ENCODE results near the gene PRSS50. TPM values are rescaled to one million over a fixed set of nuclear protein-coding genes. Genes with fewer than 3 reads are reported as not detected.

PRSS50 gene
- total RNA-seq, 1 experiment from 2014 or later, result not detected

- DNase-seq (ENCODE audit: low spot score), result no peak
- ChIA-PET CTCF (no interaction called here), POLR2A (ENCODE audit: low non-redundant PET) (no interaction called here)
- no peaks in the 10 kb centered on the region for H3K27me3 ChIP-seq (replicated peaks; ENCODE audit: insufficient read depth, low read depth, low read length, poor library complexity)
- H3K36me3 ChIP-seq (ENCODE audit: insufficient read depth, low read length, poor library complexity, severe bottlenecking), result no peaks in the 10 kb centered on the region
- no TSS peak for BruUV-seq (replicated peaks)
- intact Hi-C loops (cut with micrococcal nuclease; ENCODE audit: unreplicated experiment), result no loop called here
- no peaks in the 10 kb centered on the region for H3K9me3 ChIP-seq (ENCODE audit: low read depth, low read length, poor library complexity, severe bottlenecking)
- H3K4me1 ChIP-seq (ENCODE audit: insufficient read depth, low read length, poor library complexity, severe bottlenecking), result no peaks in the 10 kb centered on the region
- TF ChIP-seq CTCF (conservative IDR thresholded peaks at IDR 0.05; ENCODE audit: low read depth, low read length) (no peak), EZH2 (IDR thresholded peaks at IDR 0.05; ENCODE audit: borderline replicate concordance, low read depth, low read length, poor library complexity, severe bottlenecking) (no peak)
- no peak overlapping the region for H3K4me3 ChIP-seq (ENCODE audit: low read depth, low read length, poor library complexity, severe bottlenecking)
- H3K27ac ChIP-seq (ENCODE audit: low read depth, low read length, poor library complexity, severe bottlenecking), result no peak overlapping the region
Observed at GRCh38 chr3:46679681-46680080, 38.0 kb downstream of the PRSS50 start.

- BruUV-seq (replicated peaks), result no TSS peak
- no peak overlapping the region for H3K27ac ChIP-seq (ENCODE audit: low read depth, low read length, poor library complexity, severe bottlenecking)
- H3K27me3 ChIP-seq (replicated peaks; ENCODE audit: insufficient read depth, low read depth, low read length, poor library complexity), result no peaks in the 10 kb centered on the region
- H3K4me1 ChIP-seq (ENCODE audit: insufficient read depth, low read length, poor library complexity, severe bottlenecking), result no peaks in the 10 kb centered on the region
- no peaks in the 10 kb centered on the region for H3K36me3 ChIP-seq (ENCODE audit: insufficient read depth, low read length, poor library complexity, severe bottlenecking)
- H3K9me3 ChIP-seq (ENCODE audit: low read depth, low read length, poor library complexity, severe bottlenecking), result no peaks in the 10 kb centered on the region
- no peak overlapping the region for H3K4me3 ChIP-seq (ENCODE audit: low read depth, low read length, poor library complexity, severe bottlenecking)
- POLR2A ChIA-PET (ENCODE audit: low non-redundant PET), result no interaction called here
- intact Hi-C loops (cut with micrococcal nuclease; ENCODE audit: unreplicated experiment), result no loop called here
- TF ChIP-seq CTCF (conservative IDR thresholded peaks at IDR 0.05; ENCODE audit: low read depth, low read length), result no peak
- no peak for TF ChIP-seq EZH2 (IDR thresholded peaks at IDR 0.05; ENCODE audit: borderline replicate concordance, low read depth, low read length, poor library complexity, severe bottlenecking)
- CTCF ChIA-PET, result no interaction called here
- no peak for DNase-seq (ENCODE audit: low spot score)
Observed at GRCh38 chr3:46678280-46678679, 39.4 kb downstream of the PRSS50 start.

- POLR2A ChIA-PET (ENCODE audit: low non-redundant PET), result no interaction called here
- H3K27ac ChIP-seq (ENCODE audit: low read depth, low read length, poor library complexity, severe bottlenecking), result no peak overlapping the region
- TF ChIP-seq CTCF (conservative IDR thresholded peaks at IDR 0.05; ENCODE audit: low read depth, low read length) (no peak), EZH2 (IDR thresholded peaks at IDR 0.05; ENCODE audit: borderline replicate concordance, low read depth, low read length, poor library complexity, severe bottlenecking) (no peak)
- H3K27me3 ChIP-seq (replicated peaks; ENCODE audit: insufficient read depth, low read depth, low read length, poor library complexity), result no peaks in the 10 kb centered on the region
- H3K9me3 ChIP-seq (ENCODE audit: low read depth, low read length, poor library complexity, severe bottlenecking), result no peaks in the 10 kb centered on the region
- H3K4me1 ChIP-seq (ENCODE audit: insufficient read depth, low read length, poor library complexity, severe bottlenecking), result no peaks in the 10 kb centered on the region
- BruUV-seq (replicated peaks), result no TSS peak
- intact Hi-C loops (cut with micrococcal nuclease; ENCODE audit: unreplicated experiment), result no loop called here
- DNase-seq (ENCODE audit: low spot score), result no peak
- H3K4me3 ChIP-seq (ENCODE audit: low read depth, low read length, poor library complexity, severe bottlenecking), result no peak overlapping the region
- H3K36me3 ChIP-seq (ENCODE audit: insufficient read depth, low read length, poor library complexity, severe bottlenecking), result no peaks in the 10 kb centered on the region
- CTCF ChIA-PET, result no interaction called here
Observed at GRCh38 chr3:46677411-46677726, 40.3 kb downstream of the PRSS50 start.
